ENCODE results near the gene UGT1A7.

DNA sequence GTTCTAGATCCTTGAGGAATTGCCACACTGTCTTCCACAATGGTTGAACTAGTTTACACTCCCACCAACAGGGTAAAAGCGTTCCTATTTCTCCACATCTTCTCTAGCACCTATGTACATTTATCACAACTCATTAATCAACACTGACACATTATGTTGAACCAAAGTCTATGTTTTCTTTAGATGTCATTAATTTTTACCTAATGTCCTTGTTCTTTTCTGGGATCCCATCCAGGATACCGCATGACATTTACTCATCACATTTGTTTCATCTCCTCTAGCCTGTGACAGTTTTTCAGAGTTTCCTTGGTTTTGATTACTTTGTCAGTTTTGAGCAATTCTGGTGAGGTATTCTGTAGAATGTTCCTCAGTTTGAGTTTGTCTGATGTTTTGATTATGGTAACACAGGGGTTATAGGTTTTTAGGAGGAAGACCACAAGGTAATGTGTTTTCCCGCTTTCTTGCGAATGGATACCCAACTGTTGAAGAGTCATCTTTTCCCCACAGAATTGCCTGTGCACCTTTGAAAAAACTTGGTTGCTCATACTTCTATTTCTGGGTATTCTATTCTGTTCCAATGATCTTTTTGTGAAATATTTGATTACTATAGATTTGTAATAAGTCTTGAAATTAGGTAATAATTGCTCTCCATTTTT, 13.0 kb upstream of the UGT1A7 start:
- TF ChIP-seq, protein P1, sequence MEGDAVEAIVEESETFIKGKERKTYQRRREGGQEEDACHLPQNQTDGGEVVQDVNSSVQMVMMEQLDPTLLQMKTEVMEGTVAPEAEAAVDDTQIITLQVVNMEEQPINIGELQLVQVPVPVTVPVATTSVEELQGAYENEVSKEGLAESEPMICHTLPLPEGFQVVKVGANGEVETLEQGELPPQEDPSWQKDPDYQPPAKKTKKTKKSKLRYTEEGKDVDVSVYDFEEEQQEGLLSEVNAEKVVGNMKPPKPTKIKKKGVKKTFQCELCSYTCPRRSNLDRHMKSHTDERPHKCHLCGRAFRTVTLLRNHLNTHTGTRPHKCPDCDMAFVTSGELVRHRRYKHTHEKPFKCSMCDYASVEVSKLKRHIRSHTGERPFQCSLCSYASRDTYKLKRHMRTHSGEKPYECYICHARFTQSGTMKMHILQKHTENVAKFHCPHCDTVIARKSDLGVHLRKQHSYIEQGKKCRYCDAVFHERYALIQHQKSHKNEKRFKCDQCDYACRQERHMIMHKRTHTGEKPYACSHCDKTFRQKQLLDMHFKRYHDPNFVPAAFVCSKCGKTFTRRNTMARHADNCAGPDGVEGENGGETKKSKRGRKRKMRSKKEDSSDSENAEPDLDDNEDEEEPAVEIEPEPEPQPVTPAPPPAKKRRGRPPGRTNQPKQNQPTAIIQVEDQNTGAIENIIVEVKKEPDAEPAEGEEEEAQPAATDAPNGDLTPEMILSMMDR (IDR thresholded peaks at IDR 0.05; ENCODE audit: low read length): no peak
- TF ChIP-seq EZH2 (IDR thresholded peaks at IDR 0.05; ENCODE audit: borderline replicate concordance, low read length): no peak
